GM21786 (cell line): ENCODE data around the gene KDM1B.

Experiments
- ATAC-seq: cut with Tn5 transposase; IDR thresholded peaks from one replicate; pipeline ENCODE4 v1.9.1; 2021; ENCODE audit not compliant: unreplicated experiment

KDM1B gene, protein sequence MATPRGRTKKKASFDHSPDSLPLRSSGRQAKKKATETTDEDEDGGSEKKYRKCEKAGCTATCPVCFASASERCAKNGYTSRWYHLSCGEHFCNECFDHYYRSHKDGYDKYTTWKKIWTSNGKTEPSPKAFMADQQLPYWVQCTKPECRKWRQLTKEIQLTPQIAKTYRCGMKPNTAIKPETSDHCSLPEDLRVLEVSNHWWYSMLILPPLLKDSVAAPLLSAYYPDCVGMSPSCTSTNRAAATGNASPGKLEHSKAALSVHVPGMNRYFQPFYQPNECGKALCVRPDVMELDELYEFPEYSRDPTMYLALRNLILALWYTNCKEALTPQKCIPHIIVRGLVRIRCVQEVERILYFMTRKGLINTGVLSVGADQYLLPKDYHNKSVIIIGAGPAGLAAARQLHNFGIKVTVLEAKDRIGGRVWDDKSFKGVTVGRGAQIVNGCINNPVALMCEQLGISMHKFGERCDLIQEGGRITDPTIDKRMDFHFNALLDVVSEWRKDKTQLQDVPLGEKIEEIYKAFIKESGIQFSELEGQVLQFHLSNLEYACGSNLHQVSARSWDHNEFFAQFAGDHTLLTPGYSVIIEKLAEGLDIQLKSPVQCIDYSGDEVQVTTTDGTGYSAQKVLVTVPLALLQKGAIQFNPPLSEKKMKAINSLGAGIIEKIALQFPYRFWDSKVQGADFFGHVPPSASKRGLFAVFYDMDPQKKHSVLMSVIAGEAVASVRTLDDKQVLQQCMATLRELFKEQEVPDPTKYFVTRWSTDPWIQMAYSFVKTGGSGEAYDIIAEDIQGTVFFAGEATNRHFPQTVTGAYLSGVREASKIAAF

DNA sequence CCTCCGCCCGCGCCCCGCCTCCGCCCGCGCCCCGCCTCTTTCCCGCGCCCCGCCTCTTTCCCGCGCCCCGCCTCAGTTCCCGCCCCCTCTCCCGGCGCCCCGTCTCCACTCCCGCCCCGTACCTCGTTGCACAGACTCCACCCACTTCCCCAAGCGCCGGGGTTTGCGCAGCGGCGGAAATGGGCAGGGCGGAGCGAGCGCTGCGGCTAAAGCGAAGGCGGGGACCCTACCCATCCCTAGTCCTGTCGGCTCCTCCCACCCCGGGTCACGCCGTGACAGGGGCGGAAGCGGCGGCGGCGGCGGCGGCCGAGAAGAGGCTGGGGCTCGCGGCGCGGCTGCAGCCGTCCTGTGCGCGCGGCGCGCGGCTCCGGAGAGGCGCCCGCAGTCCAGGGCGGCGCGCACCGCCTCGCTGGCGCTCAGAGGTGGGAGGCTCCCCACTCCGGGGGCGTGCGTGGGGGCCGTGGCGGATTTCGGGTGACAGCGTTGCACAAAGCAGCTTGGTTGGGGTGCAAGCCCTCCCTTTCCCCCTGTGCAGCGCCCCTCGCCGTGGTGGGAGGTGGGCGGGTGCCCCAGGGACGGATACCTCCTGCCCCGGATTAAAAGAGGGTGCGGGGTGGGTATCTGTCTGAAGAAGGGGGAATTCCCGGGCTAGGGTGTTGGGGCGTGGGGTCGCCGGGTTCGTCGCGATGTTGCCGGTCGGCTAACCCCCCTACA, at the start of gene KDM1B:
KDM1B (plus strand) TSS at position 273 of the 714 bp plus-strand sequence. CDS start 4,474 bp downstream, outside the sequence.
- peak; percentile 85 for ATAC-seq

DNA sequence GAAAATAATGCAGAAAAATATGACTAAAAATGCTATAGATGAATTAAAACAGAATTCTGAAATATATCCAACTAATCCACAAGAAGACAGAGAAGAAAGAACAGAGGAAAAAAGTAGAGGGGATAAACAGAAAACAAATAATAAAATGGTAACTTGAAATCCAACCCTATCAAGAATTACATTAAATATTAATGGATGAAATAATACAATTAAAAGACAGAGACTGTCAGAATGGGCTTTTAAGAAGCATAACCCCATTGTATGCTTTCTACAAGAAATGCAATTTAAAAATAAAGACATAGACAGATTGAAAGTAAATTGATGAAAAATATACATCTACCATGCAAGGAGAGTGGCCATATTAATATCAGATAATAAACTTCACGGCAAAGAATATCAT, 48.2 kb upstream of the KDM1B start:
- no peak for ATAC-seq

DNA sequence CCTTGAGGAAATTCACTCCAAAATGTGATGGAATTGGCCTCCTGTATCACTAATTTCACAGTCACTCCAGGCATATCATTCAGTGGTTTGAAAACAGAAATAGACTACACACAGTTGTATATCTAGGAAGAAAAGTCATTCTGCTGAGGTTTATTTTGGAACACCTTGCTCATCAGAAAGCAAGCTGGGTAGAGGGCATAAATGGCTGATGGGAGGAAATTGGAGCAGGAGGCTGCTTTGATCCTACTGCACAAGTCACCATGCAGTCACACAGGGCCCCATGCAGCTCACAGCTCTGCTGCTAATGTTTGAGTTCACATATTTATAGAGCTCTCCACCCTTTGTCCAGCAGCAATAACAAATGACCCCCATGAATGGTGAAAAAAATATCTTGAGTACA, 45.1 kb upstream of the KDM1B start:
- no peak for ATAC-seq

DNA sequence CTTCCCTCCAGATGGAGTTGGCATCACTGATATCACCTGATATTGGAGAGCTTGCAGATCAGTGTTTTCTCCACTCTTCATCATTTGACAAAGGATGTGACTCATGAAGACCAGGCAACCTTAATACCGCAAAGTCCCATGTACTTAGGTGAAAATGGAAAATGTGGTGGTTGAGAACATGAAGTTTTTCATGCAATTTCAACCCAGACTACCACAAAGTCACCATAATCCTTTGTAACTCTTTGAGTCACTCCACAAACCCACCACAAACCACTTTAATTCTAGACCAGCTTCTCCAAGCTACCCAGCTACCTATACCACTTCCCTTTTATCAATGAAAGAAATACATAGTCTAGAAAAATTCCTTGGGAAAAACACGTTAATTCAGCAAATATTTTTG, 39.9 kb upstream of the KDM1B start:
- no peak for ATAC-seq

DNA sequence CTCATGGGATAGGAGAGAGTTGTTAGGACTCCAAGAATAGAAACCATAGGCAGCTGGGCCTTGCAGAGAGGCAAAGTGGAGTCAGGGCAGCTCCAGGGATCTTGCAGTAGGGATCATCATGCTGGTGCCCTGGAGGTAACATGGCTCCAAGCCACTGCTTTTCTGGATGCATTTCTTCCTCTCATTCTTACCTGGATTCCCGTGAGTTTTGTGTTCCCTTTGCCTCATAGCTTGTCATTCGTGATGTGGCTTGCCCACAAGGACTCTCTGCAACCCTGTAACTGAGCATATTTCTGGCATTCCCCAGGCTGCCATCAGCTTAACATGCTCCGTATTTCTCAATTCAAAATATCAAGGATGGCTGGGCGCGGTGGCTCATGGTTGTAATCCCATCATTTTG, 38.1 kb upstream of the KDM1B start:
- no peak for ATAC-seq

DNA sequence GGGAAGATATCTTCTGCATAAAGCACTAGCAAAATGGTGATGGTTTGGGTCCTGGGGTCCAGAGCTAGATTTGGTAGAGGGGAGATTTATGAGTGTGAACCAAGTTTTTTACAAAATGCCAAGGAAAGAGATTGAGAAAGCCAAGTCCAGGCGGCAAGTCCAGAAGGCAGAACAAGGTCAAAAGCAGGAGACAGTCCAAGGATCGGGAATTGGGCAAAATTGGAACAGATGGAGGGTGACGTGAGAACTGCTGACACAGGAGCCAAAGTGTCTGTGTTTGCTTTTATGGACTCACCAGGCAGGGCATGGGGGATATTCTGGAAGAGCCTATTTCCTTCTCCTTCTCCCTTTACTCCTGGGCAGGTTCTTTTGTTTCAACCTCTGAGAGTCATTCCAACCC, 36.9 kb upstream of the KDM1B start:
- no peak for ATAC-seq

DNA sequence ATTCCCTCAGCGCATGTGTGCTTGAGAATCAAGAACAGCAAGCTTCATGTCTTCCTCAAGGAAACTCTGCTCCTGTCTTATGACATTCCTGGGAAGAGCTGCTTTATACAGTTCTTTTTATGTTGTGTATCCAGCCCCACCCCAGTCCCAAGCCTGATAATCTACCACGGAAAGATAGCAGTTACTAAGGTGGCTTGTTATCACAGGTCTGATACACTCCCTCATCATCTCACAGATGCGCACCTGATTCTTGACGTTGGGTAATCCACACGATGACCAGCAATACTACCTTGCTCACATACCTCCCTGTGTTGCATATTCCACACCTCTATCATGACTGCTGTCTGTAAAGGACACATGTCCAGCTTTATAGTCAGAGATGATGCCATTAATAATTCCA, 36.0 kb upstream of the KDM1B start:
- no peak for ATAC-seq

DNA sequence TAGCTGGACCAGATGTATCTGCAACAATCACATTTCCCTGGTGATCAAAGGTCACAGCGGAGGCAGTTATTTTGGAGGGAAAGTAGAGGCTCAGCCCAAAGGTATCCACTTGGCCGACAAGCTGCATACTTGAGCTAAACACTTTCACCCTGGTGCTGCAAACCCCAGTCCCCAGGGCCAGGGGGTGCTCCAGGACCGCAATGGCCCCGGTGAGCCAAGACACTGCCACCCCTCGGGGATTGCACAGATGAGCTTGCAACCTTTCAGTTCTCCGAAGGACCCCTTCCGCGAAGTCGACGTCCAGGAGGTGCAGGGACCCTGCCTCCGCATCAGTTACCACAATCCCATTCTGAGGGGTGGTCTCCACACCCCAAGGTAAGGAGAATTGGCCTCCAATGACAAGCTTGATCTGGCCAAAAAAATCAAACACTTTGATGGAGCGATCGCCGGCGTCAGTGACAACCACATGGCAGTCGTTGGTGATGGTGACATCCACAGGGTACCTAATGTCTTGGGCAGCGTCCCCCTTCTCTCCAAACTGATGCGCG, 33.6 kb upstream of the KDM1B start:
- ATAC-seq = no peak

DNA sequence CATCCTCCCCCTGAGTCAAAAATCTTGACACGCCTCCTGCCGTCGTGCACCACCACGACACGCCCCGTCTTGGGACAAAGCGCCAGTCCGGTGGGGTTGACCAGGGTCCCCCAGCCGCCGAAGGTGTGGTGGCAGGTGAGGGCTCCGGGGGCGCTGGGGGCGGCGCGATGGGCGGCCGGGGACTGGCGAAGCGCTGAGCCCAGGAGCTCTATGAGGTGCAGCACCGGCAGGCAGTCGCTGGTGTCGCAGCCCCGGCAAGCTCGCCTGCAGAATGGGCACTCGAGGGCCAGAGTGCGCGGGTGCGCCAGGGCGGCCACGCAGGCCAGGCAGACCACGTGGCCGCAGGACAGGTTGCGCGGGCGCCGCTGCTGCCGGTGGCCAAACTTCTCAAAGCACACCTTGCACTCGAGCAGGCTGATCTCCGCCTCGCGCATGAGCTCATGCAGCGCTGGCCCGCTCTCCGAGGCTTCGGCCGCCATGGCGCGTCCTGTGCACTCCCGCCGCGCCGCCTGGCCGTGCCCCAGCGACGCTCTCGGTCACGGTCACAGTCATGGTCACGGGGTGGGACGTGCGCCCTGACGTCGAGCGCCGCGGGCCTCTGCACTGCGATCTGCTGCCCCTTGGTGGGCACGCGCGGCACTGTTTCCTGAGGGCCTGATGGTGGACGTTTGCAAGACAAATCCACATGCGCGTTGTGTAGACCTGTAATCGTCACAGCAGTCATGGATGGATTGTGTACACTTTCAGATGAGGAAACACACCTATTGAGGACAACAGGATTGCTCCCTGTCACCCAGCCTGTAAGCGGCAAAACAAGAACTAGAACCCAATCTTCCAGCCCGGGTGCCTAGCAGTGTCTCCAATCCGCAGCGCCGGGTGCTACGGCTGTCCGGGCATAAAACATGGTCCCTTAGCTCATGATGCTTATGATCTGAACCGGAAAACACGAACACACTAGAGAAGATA, 32.8 kb upstream of the KDM1B start, which contains the start of gene NHLRC1:
NHLRC1 (minus strand) TSS at position 550 of the 966 bp plus-strand sequence; CDS start at position 479, 71 bp downstream.
- peak; percentile 95 for ATAC-seq

DNA sequence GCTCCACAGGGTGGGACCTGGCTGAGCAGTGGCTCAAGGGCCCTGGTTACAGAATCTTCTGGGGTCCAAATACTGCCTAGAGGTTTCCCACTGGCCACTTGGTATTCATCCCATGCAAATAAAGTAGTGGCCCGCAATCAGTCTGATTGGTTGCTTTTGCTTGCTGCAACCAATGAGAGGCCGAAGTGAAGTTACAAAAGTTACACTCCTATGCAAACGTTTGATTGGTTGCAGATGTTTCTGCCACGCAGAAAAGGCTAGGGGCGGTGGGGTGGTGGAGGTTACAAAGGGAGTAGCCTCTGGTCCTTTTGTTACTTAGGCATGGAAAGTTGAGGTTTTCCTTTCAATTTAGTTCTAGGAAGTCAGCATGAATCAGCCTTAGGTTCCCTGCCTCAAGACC, 29.1 kb upstream of the KDM1B start:
- no peak for ATAC-seq

DNA sequence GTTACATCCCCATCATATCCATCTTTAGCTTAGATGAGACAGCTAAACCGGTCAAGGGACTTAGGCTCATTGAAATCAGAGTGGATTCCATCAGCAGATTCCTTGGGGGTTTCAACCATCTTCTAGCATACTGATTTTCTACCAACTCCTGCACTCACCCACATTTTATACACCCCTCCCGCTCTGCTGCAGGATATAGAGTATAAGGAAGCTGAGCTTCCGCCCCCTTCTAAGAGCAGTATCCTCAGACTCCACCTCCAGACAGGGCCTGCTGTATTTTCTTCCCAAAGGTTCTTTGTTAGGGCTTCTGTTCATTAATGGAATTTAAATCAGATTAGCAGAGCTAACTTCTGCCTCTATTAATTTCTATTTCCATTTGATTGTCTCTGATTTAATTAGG, 22.9 kb upstream of the KDM1B start:
- no peak for ATAC-seq

DNA sequence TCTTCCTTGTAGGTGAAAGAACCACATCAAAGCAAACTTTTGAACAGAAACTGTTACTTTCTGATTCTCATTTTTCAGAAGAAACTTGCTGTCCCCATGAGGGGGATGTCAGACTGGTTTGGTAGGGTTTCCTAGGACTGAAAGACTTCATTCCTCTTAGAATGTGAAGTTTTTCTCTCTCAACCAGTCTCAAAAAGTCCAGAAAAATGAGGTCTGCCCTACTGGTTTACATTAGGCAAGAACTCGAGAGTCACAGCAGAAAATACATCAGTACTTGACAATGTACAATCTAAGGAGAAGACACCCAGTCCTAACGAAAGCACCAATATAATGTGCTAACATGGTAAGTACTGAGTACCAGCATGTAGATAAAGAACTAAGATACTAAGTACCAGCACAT, 20.1 kb upstream of the KDM1B start:
- no peak for ATAC-seq

DNA sequence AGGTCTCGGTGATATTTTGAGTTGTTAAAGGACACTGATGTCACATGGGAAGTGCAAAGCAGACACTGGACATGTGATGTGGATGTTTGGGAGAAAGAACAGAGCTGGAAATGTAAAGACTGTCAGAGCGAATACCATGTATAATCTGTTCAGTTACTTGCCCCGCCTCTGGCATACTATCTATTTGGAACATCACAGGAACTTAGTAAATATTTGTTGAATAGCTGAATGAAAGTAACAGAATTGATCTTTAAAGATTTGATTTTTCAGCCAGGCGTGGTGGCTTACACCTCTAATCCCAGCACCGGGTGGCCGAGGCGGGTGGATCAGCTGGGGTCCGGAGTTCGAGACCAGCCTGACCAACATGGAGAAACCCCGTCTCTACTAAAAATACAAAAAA, 19.0 kb upstream of the KDM1B start:
- ATAC-seq = no peak

DNA sequence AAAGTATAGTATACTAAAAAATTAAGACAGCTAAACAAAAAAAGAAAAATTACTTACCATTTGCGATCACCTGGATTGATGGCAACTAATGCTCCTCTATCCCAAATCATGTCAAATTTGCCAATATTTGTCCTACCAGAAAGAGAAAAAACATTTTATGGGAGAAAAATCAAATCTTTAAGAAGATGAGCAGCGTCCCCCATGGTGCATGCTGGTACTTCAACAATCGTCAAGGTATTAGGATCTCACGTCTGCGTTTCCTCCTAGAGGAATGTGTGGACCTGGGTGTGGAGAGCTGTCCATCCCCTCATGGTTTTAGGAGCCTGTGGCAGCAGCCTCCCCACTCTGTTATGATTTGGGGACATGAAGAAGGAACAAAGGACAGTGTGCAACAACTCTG, 16.3 kb upstream of the KDM1B start:
- no peak for ATAC-seq

DNA sequence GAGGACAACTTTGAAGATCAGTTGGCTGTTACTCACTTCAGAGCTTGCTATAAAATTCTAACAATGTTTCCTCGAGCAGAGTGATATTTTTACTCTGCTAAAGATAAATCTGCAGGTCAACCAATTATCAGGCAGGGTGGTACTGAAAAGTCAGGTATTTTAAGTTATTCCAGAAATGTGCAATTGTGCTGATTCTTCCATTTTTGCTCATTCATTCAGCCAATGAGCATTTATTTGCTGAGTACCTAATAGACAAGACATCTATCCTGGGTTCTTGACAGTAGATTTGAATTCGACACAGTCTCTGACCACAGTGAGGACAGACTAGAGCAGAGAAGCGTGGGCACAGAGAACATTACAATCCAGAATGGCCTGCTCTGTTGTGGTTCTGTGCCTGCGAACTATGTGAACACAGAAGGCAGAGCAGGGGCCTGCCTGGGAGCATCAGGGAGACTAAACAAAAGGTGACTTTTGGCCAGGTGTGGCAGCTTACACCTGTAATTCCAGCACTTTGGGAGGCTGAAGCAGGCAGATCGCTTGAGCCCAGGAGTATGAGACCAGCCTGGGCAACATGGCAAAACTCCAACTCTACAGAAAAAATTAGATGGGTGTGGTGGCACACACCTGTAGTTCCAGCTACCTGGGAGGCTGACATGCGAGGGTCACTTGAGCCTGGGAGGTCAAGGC, 15.1 kb upstream of the KDM1B start:
- ATAC-seq = no peak

DNA sequence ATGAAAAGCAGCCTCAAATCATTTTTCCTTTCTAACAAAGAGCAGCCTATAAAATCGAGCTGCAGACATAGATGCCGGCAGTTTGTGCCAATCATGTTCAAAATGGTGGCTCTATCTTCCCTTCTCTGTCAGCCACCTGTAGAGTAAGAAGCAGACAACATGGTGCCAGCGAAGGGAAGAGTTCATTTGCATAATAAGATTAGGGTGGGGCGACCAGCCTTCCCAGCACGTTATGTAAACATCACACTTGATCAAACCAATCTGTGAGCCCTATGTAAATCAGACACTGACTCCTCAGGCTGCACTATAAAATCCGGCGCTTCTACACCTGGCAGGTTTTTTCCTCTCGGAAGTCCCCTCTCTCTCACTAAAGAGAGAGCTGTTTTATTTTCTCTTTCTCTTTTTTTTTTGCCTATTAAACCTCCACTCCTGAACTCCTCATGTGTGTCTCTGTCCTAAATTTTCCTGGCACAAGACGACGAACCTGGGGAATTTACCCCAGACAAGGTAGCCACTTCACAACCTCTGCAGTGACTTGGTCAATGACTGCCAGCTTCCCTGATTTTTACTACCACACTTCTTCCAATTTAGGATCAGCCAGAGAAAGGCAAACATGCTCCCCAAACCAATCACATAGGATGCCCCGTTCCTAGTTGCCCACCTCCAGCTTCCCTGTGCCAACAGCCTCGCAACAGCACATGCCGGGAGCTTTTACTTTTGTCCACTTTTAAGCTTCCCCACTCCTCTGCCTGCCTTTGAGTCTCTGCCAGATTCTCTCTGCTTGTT, 13.2 kb upstream of the KDM1B start:
- no peak for ATAC-seq

DNA sequence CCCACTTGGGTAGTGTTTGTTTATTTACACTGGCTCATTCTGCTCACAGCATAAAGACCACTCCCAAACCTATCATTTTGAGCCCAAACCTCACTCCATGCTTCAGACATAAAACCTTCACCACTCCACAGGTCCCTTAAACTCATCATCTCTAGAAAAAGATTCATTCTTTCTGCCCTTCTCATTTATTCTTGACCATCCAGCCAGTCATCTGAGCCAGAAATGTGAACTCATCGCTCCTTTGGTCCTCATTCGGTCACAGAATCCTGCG, 12.7 kb upstream of the KDM1B start:
- no peak for ATAC-seq

DNA sequence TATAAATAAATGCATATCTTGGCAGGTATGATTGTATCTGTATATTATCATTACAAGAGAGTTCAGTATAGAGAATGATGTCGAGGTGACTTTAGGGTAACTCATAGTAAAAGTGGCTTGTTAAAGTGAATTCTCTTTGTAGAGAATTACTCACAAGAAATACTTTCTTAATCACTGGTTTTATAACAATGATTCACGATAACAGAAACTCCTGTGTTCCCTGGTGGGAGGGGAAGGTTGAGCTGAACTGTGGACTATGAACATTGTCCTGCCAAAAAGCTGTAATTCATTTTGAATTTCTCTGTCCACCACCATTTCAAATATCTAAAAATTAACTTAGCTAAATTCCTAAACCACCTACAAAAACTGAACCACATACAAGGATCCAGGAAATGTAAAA, 8.1 kb upstream of the KDM1B start:
- ATAC-seq = no peak

DNA sequence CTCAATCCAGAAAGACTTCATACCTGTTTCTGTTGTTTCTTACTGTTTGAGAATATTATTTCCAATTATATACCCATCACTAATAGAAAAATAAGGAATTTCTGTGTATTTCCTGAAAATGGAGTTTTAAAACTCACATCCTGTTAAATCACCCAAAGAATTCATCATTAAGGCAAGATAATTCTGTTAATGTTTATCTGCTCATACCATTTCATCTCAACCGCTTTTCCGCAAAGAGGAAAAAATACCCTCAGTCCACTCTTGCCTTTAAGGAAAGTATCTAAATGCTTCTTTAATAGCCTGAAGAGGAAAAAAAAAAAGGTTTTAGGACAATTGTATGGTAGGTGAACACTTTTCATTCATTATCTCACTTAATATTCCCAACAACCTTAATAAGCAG, 7.6 kb upstream of the KDM1B start:
- no peak for ATAC-seq
